CD14-positive monocyte (primary cell): ENCODE results near the gene IGSF9B. TPM values are rescaled to one million over a fixed set of nuclear protein-coding genes. Genes with fewer than 3 reads are reported as not detected.

Experiments
- DNase-seq, 3 donors: peaks; one replicate each; pipeline ENCODE4 v3.0.0-alpha.2; 2011 to 2022
- H2AFZ ChIP-seq: 2 replicates; pipeline ENCODE4 v1.6.0; 2012; ENCODE audit warnings: mild to moderate bottlenecking, low read depth, low read length, inconsistent platforms; ENCODE audit not compliant: insufficient read depth, poor library complexity, severe bottlenecking
- H3K27ac ChIP-seq, 2 donors: 1 replicate in 1 of 2; 2 replicates in 1 of 2; pipeline ENCODE4 v1.5.1; 2012 to 2013; ENCODE audit warnings: low read length in 2 of 2, control low read depth in 1 of 2, inconsistent platforms in 1 of 2, low read depth in 1 of 2, mild to moderate bottlenecking in 1 of 2
- H3K27me3 ChIP-seq, 2 donors: one replicate each; pipeline versions ENCODE4 v1.6.0 to v1.6.1; 2011 to 2013; ENCODE audit warnings: low read length in 2 of 2; ENCODE audit not compliant: control insufficient read depth in 2 of 2, insufficient read depth in 2 of 2
- H3K36me3 ChIP-seq, 2 donors: replicated peaks in 1 of 2; 1 replicate in 1 of 2; 2 replicates in 1 of 2; pipeline versions ENCODE4 v1.5.1 to v1.6.1; 2012 to 2013; ENCODE audit warnings: low read length in 2 of 2, control low read depth in 1 of 2, inconsistent platforms in 1 of 2, mild to moderate bottlenecking in 1 of 2; ENCODE audit not compliant: insufficient read depth in 2 of 2, control insufficient read depth in 1 of 2
- H3K4me1 ChIP-seq, 2 donors: 1 replicate in 1 of 2; 2 replicates in 1 of 2; pipeline versions ENCODE4 v1.5.1 to v1.6.1; 2012 to 2013; ENCODE audit warnings: low read length in 2 of 2, control low read depth in 1 of 2, inconsistent platforms in 1 of 2, mild to moderate bottlenecking in 1 of 2, moderate library complexity in 1 of 2; ENCODE audit not compliant: insufficient read depth in 2 of 2, control insufficient read depth in 1 of 2
- H3K4me2 ChIP-seq: replicated peaks from 2 replicates; pipeline ENCODE3; 2012; ENCODE audit warnings: low read length, moderate library complexity, mild to moderate bottlenecking; ENCODE audit not compliant: poor library complexity, severe bottlenecking; ENCODE audit errors: extremely low read depth
- H3K4me3 ChIP-seq, 3 experiments: fragments of 200-600 bp in 1 of 3; sonication (generic) in 1 of 3; replicated peaks in 1 of 3; 1 replicate in 2 of 3; 2 replicates in 1 of 3; pipeline ENCODE4 v1.5.1; 2011 to 2013; ENCODE audit warnings: low read length in 3 of 3, mild to moderate bottlenecking in 3 of 3, control low read depth in 2 of 3, low read depth in 2 of 3, inconsistent platforms in 1 of 3, moderate library complexity in 1 of 3
- H3K79me2 ChIP-seq: 2 replicates; pipeline ENCODE4 v1.6.0; 2012; ENCODE audit warnings: mild to moderate bottlenecking, control low read depth, inconsistent platforms, low read length, moderate library complexity; ENCODE audit not compliant: insufficient read depth
- H3K9ac ChIP-seq: 2 replicates; pipeline ENCODE4 v1.6.0; 2017; ENCODE audit warnings: low read length, mild to moderate bottlenecking; ENCODE audit not compliant: insufficient read depth, poor library complexity, severe bottlenecking
- H3K9me3 ChIP-seq, 2 donors: replicated peaks in 1 of 2; 1 replicate in 1 of 2; 2 replicates in 1 of 2; pipeline versions ENCODE4 v1.5.1 to v1.6.1; 2012 to 2013; ENCODE audit warnings: low read length in 2 of 2, control low read depth in 1 of 2; ENCODE audit not compliant: control insufficient read depth in 1 of 2, insufficient read depth in 1 of 2
- H4K20me1 ChIP-seq: 2 replicates; pipeline ENCODE4 v1.6.0; 2012; ENCODE audit warnings: mild to moderate bottlenecking, low read length, control low read depth, moderate library complexity; ENCODE audit not compliant: insufficient read depth
- H3K27ac Mint-ChIP-seq, 7 donors: one replicate each; pipeline ENCODE4 v1.8.0; 2020; ENCODE audit warnings: mild to moderate bottlenecking in 7 of 7, mixed read lengths in 7 of 7, moderate library complexity in 6 of 7, inconsistent platforms in 2 of 7
- H3K27me3 Mint-ChIP-seq, 3 donors: one replicate each; pipeline ENCODE4 v1.8.0; 2021 to 2022; ENCODE audit warnings: low read depth in 3 of 3, mild to moderate bottlenecking in 3 of 3, mixed read lengths in 3 of 3, moderate library complexity in 3 of 3, inconsistent platforms in 1 of 3
- H3K36me3 Mint-ChIP-seq, 2 donors: one replicate each; pipeline ENCODE4 v1.8.0; 2020; ENCODE audit warnings: mixed read lengths in 2 of 2, inconsistent platforms in 1 of 2, mild to moderate bottlenecking in 1 of 2
- H3K4me1 Mint-ChIP-seq: one replicate; pipeline ENCODE4 v1.8.0; 2020; ENCODE audit warnings: mild to moderate bottlenecking, mixed read lengths
- H3K4me3 Mint-ChIP-seq, 2 donors: one replicate each; pipeline ENCODE4 v1.8.0; 2020; ENCODE audit warnings: mild to moderate bottlenecking in 2 of 2, mixed read lengths in 2 of 2, moderate library complexity in 1 of 2
- H3K9me3 Mint-ChIP-seq, 7 donors: one replicate each; pipeline ENCODE4 v1.8.0; 2020 to 2022; ENCODE audit warnings: mixed read lengths in 7 of 7, mild to moderate bottlenecking in 6 of 7, moderate library complexity in 6 of 7, inconsistent platforms in 2 of 7
- CTCF ChIP-seq: fragments of 200-600 bp; IDR thresholded peaks from one replicate; pipeline ENCODE4 v1.8.0; 2022; ENCODE audit warnings: antibody characterized with exemption, mild to moderate bottlenecking
- WGBS: methylation state at CpG from one replicate; pipeline ENCODE4 v1.1.5; 2013; ENCODE audit warnings: missing lambda C conversion rate; ENCODE audit not compliant: insufficient coverage; 5-methylcytosine and 5-hydroxymethylcytosine counted together
- intact Hi-C, 2 donors: fragments of 100-400 bp; cut with micrococcal nuclease; formaldehyde crosslinking; loops; one replicate each; pipeline versions ENCODE4 v1.15.0 to v1.15.1; 2023
- polyA plus RNA-seq, 3 donors: library from polyadenylated mRNA; depleted of rRNA in 1 of 3; unstranded in 2 of 3; stranded (reverse) in 1 of 3; fragments of 300-500 nt in 2 of 3; fragments of >200 nt in 1 of 3; fragmentation: Illumina TruSeq in 2 of 3; gene quantifications; 1 replicate in 2 of 3; 2 replicates in 1 of 3; pipeline ENCODE4 v1.2.3, GENCODE V29; 2012 to 2021

IGSF9B gene
- polyA plus RNA-seq, 3 donors = not detected

GRCh38 chr11:133898031-133898769 lies 58.6 kb downstream of the IGSF9B start:
- no peaks in the 10 kb centered on the region for H3K4me1 Mint-ChIP-seq

GRCh38 chr11:133897331-133897650 lies 59.5 kb downstream of the IGSF9B start:
- no peaks in the 10 kb centered on the region for H3K79me2 ChIP-seq
- Mint-ChIP-seq H3K9me3 (peaks cover 0 to 6% (median 0%) of the 10 kb centered on the region in 7 donors), H3K27ac (no peak overlapping the region), H3K4me3 (no peak overlapping the region), H3K27me3 (peaks cover 0 to 2% (median 2%) of the 10 kb centered on the region in 3 donors), H3K36me3 (no peaks in the 10 kb centered on the region), H3K4me1 (no peaks in the 10 kb centered on the region)
- no peaks in the 10 kb centered on the region for H3K27me3 ChIP-seq
- no peak overlapping the region for H3K4me2 ChIP-seq
- no peak overlapping the region for H2AFZ ChIP-seq
- WGBS = 87% methylated on average over 8 of the region's 10 CpGs
- H4K20me1 ChIP-seq = no peaks in the 10 kb centered on the region
- H3K4me3 ChIP-seq = no peak overlapping the region
- intact Hi-C loops = no loop called here
- no peaks in the 10 kb centered on the region for H3K9me3 ChIP-seq
- no peak for TF ChIP-seq CTCF
- no peaks in the 10 kb centered on the region for H3K4me1 ChIP-seq
- DNase-seq = no peak
- H3K36me3 ChIP-seq = no peaks in the 10 kb centered on the region
- H3K9ac ChIP-seq = no peak overlapping the region
- H3K27ac ChIP-seq = no peak overlapping the region

More at GRCh38 chr11:133898031-133898769, 58.6 kb downstream of the IGSF9B start:
- Histone ChIP-seq H3K79me2 (no peaks in the 10 kb centered on the region), H4K20me1 (no peaks in the 10 kb centered on the region), H3K27ac (no peak overlapping the region), H3K36me3 (no peaks in the 10 kb centered on the region), H3K4me1 (no peaks in the 10 kb centered on the region), H2AFZ (no peak overlapping the region), H3K9me3 (no peaks in the 10 kb centered on the region), H3K4me3 (no peak overlapping the region), H3K4me2 (no peak overlapping the region), H3K9ac (no peak overlapping the region), H3K27me3 (no peaks in the 10 kb centered on the region)
- Mint-ChIP-seq H3K36me3 (no peaks in the 10 kb centered on the region), H3K27me3 (peaks cover 0 to 2% (median 2%) of the 10 kb centered on the region in 3 donors), H3K27ac (no peak overlapping the region), H3K9me3 (peaks cover 0 to 2% (median 0%) of the 10 kb centered on the region in 7 donors), H3K4me3 (no peak overlapping the region)
- no peak for DNase-seq
- 85% methylated on average over 8 of the region's 17 CpGs for WGBS
- no peak for TF ChIP-seq CTCF
- intact Hi-C loops = no loop called here
